Stromal cell of bone marrow (primary cell): ENCODE results near the gene FMNL2.
"Not testable (repeated sequence)": the region's sequence is repeated elsewhere in the genome, so short reads cannot be mapped to it uniquely, and the experiment has no call there.

Experiments used
- DNase-seq: peaks from one replicate; pipeline ENCODE4 v3.0.0-alpha.2; 2012; ENCODE audit warnings: low read depth

Gene FMNL2

DNA sequence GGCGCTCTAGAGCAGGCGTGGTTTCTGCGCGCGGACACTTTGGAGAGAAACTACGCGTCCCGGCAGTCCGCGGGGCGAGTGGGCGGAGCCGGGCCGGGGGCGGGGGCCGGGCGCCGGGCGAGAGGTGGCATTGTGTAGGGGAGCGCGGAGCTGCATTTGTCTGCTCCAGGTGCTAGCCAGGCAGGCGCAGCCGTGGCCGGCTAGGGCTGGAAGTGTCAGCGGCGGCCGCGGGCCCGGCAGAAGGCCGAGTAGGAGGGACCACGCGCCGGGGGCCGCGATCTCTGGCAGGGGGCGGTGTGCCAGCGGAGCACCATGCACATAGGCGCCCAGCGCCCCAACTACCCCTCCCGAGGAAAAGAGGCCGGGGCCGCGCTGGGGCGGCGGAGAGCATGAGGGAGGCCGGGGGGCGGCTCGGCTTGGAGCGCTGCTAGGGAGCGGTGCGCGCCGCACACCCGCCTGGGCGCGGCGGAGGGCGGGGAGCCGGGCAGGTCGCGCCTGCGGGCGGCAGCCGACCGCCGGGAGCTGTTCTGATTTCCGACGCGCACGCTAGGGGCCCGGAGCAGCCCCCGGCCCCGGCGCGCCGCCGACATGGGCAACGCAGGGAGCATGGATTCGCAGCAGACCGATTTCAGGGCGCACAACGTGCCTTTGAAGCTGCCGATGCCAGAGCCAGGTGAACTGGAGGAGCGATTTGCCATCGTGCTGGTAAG, at the start of gene FMNL2:
Gene FMNL2, plus strand, starts transcription at position 159 of the 710 bp plus-strand sequence.
- DNase-seq, result peak; percentile 45

DNA sequence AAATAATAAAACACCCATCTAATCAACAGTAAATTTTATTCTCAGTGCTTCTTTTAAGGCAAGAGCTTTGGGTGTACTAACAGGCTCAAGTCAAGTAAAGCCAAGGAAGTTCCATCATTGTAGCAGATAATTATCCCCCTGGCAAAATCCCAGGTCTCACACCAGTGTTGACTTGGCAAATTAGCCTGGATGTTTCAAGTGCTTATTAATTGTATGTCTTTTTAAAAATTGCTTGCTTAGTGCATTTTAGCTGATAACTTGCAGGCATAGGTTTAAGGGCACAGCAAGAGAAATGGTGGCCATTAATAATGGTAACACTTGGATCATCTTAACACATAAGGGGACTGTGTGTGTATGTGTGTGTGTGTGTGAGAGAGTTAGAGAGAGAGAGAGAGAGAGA, 42.0 kb upstream of the FMNL2 start:
- DNase-seq, result no peak

DNA sequence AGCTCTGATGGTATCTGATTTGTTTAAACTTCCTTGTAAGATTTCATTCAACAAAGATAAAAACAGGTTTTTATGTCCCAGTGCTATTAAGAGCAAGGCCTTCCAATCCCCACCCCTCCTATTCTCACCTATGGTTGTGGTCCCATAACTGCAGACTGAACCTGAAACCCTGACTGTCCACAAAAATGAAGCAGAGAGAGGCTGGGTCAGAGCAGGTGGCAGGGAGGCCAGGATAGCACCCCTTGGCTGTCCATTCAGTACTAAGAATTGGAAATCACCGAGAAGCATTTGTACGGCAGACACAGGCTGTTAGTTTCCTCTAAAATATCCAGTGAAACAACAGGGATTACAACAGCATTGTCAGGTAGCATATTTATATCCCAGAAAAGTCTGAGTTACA, 37.3 kb upstream of the FMNL2 start:
- DNase-seq, result no peak

DNA sequence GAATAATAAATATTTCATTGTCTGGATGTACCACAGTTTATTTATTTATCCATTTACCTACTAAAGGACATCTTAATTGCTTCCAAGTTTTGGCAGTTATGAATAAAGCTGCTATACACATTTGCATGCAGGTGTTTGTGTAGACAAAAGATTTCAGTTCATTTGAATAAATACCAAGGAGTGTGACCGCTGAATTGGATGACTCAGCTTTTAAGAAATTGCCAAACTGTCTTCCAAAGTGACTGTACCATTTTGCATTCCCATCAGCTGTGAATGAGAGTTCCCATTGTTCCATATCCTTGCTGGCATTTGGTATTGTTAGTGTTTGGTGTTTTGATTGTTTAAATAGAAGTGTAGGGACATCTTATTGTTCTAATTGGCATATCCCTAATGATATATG, 36.2 kb upstream of the FMNL2 start:
- DNase-seq, result no peak

DNA sequence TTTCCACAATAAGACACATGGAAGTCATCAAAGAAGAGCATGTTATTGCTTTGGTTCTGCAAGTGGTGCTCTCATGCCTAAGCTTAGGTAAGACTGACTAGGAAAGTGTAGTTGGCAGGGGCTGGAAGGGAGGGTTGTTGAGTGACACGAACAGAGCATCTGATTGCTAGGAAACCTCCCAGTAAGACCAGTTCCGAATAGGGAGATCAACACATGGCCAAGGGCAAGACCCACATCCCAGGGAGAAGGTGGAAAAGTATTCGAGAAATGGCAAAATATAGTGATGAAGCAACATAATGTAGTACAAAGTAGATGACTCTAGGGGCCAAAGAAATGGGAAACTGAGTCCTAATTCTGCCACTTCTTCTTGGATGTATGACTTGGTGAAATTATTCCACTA, 33.8 kb upstream of the FMNL2 start:
- DNase-seq, result no peak

DNA sequence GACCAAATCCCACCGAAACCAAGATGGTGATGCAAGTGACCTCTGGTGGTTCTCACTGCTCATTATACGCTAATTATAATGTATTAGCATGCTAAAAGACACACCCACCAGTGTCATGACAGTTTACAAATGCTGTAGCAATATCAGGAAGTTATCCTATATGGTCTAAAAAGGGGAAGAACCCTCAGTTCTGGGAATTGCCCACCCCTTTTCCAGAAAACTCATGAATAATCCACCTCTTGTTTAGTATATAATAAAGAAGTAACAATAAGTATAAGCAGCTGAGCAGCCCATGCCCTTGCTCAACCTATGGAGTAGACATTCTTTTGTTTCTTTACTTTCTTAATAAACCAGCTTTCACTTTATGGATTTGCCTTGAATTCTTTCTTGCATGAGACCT, 31.0 kb upstream of the FMNL2 start:
- no peak for DNase-seq

DNA sequence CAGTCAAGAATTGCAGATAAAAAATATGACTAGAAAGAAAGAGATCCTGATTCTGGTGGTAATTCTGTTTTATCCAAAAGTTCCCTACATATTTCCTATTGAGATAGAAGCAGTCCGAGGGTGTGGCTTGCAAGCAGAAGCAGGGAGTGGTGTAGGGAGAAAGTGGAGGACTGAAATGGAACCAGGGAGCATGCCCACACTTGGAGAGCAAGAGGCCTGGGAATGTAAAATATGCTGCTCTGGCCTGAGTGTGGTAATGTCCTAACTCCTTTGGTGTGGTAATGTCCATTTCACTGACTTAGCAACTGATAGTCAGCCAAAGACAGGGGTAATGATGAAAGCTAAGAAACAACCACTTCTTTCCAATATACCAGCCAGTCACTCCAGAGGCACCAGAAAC, 30.1 kb upstream of the FMNL2 start:
- peak; percentile 18 for DNase-seq

DNA sequence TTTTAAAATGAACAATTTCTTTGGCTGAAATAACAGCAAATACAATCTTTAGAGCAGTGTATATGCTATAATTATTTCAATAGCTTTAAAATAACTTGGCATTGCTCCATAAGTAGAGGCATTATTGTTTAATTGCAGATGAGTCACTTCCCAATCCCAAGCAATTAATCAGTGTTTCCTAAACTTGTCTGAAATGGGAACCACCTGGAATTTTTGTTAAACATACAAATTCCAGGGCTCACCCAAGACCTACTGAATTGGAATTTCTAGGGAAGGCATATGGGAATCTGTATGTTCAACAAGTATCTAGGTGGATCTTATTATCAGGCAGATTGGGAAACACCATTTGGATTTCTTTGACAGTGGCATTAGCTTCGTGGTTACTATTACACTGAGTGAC, 27.1 kb upstream of the FMNL2 start:
- DNase-seq, result no peak

DNA sequence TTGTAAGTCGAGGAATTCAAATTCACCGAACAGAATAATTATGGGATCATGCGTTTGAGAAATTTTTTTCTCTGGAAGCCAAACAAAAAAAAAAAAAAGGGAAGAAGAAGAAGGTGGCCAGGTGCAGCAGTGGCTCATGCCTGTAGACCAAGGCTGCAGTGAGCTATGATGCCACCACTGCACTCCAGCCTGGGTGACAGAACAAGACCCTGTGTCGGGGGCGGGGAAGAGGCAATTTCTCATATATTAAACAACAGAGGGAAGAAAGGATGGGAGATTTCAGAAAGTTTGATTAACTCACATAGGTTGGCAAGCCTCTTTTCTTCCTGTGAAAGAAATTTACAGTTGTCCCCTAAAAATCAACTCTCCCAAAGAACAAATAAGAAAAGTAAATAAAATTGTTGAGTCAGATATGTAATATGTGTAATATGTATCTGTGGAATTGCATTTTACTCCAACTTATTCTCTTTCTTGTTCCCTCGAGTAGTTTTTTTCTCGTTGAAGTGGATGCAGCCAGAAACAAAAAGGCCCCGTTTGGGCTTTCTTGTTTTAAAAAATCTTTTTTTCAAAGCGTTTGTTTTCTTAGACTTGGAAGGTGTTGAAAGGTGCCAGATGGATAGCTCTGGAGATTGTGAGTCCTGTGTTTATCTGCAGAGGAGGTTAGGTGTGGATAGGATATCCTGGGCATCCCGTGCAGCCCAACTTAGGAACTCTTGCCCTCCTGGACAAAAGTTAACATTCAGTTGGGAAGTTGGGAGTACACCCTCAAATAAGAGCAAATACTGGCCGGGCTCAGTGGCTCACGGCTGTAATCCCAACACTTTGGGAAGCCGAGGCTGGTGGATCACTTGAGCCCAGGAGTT, 25.4 kb upstream of the FMNL2 start:
- no peak for DNase-seq

DNA sequence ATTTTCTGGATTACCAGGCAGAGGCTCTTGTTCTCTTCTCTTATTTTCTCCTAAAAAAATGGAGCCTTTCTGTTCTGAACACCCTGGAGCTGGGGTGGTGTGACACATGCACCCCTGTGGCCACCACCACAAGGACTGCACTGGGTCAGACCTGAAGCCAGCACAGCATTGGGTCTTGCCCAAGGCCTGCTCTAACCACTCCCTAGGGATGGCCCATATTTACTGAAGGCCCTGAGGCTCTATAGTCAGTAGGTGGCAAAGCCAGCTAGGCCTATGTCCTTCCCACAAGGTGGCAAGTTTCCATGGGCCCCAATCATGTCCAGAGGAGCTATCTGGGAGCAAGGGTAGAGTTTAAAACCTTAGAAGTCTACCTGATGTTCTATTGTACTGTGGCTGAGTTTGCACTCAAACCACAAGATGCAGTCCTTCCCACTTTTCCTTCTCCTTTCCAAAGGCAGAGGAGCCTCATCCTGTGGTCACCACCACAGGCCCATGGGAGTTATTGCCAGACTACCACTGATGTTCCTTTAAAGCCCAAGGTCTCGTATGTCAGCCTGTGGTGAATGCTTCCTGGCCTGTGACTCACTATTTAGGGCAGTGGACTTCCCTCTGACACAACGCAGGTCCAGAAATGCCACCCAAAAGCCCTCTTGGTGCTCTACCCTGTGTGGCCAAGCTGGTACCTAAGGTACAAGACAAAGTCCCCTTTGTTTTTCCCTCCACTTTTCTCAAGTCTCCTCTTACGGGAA, 15.0 kb upstream of the FMNL2 start:
- DNase-seq, result peak; percentile 33

DNA sequence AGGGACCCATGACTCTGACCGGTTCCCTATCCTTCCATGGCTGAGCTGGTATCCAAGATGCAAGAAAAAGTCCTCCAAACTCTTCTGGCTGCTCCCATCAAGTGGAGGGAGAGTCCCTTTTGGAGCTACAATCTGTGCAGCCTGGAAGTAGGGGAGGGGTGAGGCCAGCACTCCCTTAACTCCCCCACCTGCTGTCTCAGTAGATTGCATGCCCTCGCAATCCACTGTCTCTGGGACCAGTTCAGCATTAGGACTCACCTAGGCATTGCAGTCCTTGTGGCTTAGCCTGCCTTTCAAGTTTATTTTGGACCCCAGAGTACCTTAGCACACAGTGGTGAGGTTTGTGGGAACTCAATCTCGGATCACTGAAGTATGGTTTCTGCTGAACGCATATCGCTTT, 14.2 kb upstream of the FMNL2 start:
- no peak for DNase-seq

DNA sequence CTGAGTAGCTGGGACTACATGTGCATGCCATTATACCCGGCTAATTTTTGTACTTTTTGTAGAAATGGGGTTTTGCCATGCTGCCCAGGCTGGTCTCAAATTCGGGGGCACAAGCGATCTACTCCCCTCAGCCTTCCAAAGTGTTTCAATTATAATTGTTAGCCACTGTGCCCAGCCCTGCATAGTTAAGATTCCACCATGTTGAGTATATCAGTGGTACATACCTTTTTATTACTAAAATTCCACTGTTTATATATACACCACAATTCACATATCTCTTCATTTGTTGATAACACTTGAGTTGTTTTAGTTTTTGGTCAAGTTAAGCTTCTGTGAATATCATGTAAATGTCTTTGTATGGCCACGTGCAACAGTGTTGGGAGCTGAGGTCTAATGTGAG, 12.8 kb upstream of the FMNL2 start:
- no peak for DNase-seq

DNA sequence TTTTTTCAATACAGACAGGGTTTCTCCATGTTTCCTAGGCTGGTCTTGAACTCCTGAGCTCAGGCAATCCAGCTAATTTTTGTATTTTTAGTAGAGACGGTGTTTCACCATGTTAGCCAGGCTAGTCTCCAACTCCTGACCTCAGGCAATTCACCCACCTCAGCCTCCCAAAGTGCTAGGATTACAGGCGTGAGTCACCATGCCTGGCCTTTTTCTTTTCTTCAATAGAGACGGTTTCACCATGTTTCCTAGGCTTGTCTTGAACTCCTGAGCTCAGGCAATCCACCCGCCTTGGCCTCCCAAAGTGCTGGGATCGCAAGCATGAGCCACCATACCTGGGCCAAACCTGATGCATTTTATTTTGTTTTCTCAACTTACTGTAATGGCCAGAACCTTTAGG, 9.8 kb upstream of the FMNL2 start:
- DNase-seq, result not testable (repeated sequence)

DNA sequence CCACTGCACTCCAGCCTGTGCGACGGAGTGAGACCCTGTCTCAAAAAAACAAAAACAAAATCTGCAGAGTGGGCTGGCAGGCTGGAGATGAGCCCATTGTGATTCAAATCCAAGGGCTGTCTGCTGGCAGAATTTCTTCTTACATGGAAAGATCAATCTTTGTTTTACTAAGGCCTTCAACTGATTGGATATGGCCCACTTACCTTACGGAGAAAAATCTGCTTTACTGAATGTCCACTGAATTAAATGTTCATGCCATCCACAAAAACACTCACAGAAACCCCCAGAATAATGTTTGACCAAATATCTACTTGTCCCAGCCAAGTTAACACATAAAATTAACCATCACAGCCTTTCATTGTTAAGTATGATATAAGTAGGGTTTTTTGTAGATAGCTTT, 8.3 kb upstream of the FMNL2 start:
- no peak for DNase-seq

DNA sequence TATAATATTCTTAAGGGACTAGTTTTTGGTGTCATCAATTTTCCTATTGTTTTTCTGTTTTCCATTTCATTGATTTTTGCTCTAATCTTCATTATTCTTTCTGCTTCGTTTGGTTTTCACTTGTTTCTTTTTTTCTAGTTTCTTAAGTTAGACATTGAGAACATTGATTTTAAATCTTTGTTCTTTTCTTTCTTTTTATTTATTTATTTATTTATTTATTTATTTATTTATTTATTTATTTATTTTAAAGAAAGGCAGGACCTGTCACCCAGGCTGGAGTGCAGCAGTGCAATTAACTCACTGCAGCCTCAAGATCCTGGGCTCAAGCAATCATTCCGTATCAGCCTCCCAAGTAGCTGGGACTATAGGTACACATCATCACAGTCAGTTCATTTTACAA, 7.0 kb upstream of the FMNL2 start:
- DNase-seq, result no peak

DNA sequence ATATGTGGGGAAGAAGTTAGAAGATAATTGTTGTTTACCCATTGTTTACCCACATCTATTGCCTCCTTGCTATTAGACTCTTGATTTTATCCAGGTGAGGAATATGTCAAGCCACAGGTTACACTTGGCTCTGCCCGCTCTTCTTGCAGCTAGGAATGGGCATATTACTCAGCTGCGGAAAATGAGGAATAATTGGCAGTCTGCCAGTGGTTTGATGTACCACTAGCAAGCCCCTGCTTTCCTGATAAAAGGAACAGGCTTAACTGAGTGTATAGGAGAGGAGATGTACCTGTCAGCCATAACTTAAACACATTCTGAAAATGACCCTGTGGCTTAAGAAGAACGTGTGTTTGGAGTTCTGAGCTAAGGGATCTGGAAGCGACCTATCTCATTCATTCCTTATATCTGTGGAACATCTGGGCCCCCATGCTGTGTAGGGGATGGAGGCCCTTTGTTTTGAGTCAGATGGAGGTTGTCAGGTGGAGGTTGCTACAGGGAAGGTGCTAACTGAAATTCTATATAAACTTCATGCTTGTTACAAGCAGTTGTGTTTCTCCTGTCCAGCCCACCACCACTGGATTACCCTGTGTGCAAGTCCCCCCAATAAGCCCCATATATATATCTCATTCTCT, 4.6 kb upstream of the FMNL2 start:
- no peak for DNase-seq

DNA sequence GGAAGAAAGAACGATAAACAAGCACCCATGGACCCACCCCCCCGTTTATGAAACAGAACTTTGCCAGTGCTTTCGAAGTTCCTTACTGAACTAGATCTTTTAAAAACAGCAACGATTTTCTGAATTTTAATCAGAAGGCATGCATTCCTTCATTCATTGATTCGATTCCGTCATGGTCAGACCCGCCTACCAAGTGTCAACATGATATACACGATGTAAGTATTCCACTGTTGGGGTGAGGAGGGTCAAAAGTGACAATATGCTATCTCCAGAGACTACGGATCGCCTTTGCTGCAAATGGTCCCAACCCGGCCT, 316 bp upstream of the FMNL2 start:
- DNase-seq, result no peak

DNA sequence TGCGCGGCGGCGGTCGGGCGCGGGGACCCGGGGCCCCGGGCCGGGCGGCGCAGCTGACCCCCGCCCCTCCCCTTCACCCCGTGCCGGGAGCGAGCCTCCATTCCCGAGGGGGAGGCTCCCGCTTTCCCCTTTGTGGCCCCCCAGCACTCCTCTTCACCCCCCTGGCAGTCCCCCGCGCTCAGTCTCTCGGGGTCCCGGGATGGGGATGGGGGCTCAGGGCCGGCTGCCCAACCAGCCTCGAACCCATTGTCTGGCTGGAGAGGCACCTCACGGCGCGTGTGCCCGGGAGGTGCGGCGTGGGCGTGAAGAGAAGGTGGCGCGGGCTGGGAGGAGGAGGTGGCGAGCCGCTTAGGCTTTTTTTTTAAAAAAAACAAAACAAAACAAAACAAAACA, 748 bp downstream of the FMNL2 start:
- no peak for DNase-seq

DNA sequence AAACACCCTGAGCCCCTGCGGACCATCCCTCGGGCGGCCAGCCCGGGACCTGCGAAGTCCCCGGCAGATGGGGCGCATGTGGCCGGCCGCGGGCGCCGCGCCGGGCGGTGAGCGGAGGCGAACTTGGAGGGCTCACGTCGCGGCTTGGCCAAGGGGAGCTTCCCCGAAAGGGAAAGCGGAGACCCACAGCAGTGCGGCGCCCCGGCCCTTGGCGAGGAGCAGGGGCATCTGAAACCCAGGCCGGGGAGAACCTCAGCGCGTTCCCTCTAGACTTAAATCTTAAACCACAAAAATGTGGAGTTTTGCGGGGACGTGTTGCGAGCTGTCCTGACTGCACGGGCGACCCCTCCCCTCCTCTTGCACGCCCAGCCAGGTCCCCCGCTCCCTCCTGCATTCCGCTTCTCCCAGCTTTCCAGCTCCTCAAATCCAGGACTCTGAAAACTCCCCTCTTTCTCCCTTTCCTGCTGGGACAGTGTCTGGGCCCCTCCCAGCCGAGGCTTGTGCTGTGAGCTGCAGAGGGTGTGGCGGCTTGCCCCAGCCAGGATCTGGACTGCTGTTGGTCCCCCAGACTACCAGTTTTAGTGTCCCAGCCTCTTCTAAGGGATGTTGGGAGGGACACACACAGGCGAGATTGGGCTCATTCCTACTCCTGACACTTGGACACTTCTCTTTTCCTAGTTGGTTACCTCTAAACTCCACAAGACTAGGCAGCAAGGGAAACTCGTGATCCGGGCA, 1.3 kb downstream of the FMNL2 start:
- peak; percentile 25 for DNase-seq

DNA sequence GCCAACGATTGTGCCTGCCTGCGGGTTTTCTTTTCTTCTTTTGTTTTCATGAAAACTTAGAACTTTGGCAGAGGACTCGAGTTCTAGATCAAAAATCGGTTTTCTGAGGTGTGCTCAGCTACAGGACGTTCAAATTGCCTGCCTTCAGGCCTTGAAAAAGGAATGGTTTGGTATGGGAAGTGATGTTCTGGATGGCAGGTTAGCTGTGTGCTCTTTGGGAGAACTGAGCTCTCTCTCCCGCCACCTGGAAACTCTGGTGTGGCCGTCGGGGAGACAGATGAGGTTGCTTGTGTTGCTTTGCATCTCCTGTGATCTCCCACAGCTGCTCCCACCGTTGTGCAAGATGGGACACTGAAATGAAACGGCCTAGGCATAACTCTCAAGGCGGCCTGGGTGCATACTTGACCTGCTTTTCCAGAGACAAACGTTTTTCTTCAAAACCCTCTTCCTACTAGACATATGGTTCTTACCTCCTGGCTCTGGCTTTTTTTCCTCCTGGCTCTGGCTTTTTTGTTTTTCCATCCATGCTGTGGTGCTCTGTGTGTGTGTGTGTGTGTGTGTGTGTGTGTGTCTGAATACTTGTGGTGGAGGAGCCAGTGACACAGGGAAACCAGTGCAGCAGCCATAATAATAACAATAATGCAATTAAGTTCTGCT, 2.0 kb downstream of the FMNL2 start:
- peak; percentile 13 for DNase-seq

DNA sequence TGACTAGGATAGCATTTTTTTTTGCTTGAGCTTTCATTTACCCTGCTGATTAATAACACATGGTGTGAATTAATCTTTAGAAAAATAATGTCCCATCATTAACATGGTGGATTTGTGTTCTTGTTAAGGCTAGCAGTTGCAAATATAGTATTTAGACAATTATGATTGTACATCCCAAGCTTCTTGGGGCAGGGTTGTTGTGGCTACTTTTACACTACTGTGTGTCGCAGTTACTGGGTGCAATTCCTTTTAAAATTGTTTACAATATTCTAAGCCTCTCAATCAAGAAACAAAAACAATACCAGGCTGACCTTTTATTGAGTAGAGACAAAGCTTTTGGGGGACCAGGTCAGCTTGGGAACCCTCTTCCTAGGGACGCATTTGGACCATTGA, 2.5 kb downstream of the FMNL2 start:
- no peak for DNase-seq
